Endothelial cell of umbilical vein (primary cell): ENCODE results near the gene CALU. TPM values are rescaled to one million over a fixed set of nuclear protein-coding genes. Genes with fewer than 3 reads are reported as not detected.
A peak's percentile ranks its signal among the peaks of the same experiment; 100 is the strongest.

Experiments
- BruUV-seq: library from RNA; stranded (reverse); fragments of 400-500 nt; replicated peaks from 2 replicates; lab custom pipeline; 2021; lab: Mats Ljungman, UMichigan
- CTCF ChIA-PET: fragments of 300-600, 350-600 bp; sonication (Branson Sonifier 250); formaldehyde crosslinking; loops from one replicate; lab custom pipeline; 2021; ENCODE audit warnings: antibody characterized with exemption, inconsistent platforms; lab: Charles Lee
- POLR2A ChIA-PET: fragments of 300-600, 350-600 bp; sonication (Branson Sonifier 250); formaldehyde crosslinking; loops from one replicate; lab custom pipeline; 2021; ENCODE audit warnings: antibody characterized with exemption, inconsistent platforms; lab: Charles Lee
- DNase-seq: peaks from one replicate; pipeline ENCODE4 v3.0.0-alpha.2; 2011; ENCODE audit warnings: low read depth, low spot score
- FAIRE-seq: peaks from 2 replicates; lab custom pipeline; 2011; peaks lifted over from hg19 to GRCh38; lab: Jason Lieb, UNC
- H2AFZ ChIP-seq: 2 replicates; pipeline ENCODE4 v1.6.0; 2012; ENCODE audit warnings: low read depth, low read length, control low read depth, inconsistent platforms
- H3K27ac ChIP-seq: 2 replicates; pipeline ENCODE4 v1.5.1; 2011; ENCODE audit warnings: low read depth, mild to moderate bottlenecking, control low read depth, low read length, moderate library complexity; ENCODE audit not compliant: insufficient read depth
- H3K27me3 ChIP-seq, 2 experiments: 2 replicates each; pipeline versions ENCODE4 v1.6.0 to v1.6.1; 2011; ENCODE audit warnings: low read length in 2 of 2, mixed read lengths in 1 of 2; ENCODE audit not compliant: control insufficient read depth in 2 of 2, insufficient read depth in 2 of 2
- H3K36me3 ChIP-seq, 2 experiments: 2 replicates in 1 of 2; 3 replicates in 1 of 2; pipeline ENCODE4 v1.5.1; 2011; ENCODE audit warnings: low read length in 2 of 2, mild to moderate bottlenecking in 1 of 2, moderate library complexity in 1 of 2; ENCODE audit not compliant: control insufficient read depth in 2 of 2, insufficient read depth in 2 of 2; ENCODE audit errors: extremely low read depth in 1 of 2
- H3K4me1 ChIP-seq: 3 replicates; pipeline ENCODE4 v1.5.1; 2011; ENCODE audit warnings: mild to moderate bottlenecking, low read length; ENCODE audit not compliant: control insufficient read depth, insufficient read depth; ENCODE audit errors: extremely low read depth
- H3K4me2 ChIP-seq: 2 replicates; pipeline ENCODE4 v1.6.1; 2011; ENCODE audit warnings: low read length, control low read depth, mixed read lengths; ENCODE audit not compliant: insufficient read depth
- H3K4me3 ChIP-seq, 3 experiments: fragments of 200-600 bp in 1 of 3; sonication (generic), shearing (Covaris generic) in 1 of 3; replicated peaks in 1 of 3; 2 replicates each; pipeline ENCODE4 v1.5.1; 2011 to 2016; ENCODE audit warnings: control low read depth in 3 of 3, low read length in 3 of 3, mild to moderate bottlenecking in 2 of 3, inconsistent platforms in 1 of 3, low read depth in 1 of 3, moderate library complexity in 1 of 3; ENCODE audit not compliant: insufficient read depth in 1 of 3
- H3K79me2 ChIP-seq: 2 replicates; pipeline ENCODE4 v1.6.0; 2012; ENCODE audit warnings: low read length, inconsistent platforms; ENCODE audit not compliant: control insufficient read depth, insufficient read depth
- H3K9ac ChIP-seq: replicated peaks from 2 replicates; pipeline ENCODE3; 2011; ENCODE audit warnings: low read length, control low read depth; ENCODE audit not compliant: insufficient read depth; ENCODE audit errors: extremely low read depth
- H3K9me1 ChIP-seq: replicated peaks from 3 replicates; pipeline ENCODE4 v1.6.0; 2011; ENCODE audit warnings: mild to moderate bottlenecking, low read length; ENCODE audit not compliant: control insufficient read depth, insufficient read depth; ENCODE audit errors: extremely low read depth
- H3K9me3 ChIP-seq: replicated peaks from 2 replicates; pipeline ENCODE4 v1.5.1; 2012; ENCODE audit warnings: low read length, inconsistent platforms; ENCODE audit not compliant: control insufficient read depth, insufficient read depth
- H4K20me1 ChIP-seq: replicated peaks from 2 replicates; pipeline ENCODE3; 2011; ENCODE audit warnings: mild to moderate bottlenecking, low read length; ENCODE audit not compliant: control insufficient read depth, insufficient read depth; ENCODE audit errors: extremely low read depth
- EZH2 ChIP-seq: IDR thresholded peaks from 2 replicates; pipeline ENCODE4 v1.6.1; 2012; ENCODE audit warnings: borderline replicate concordance, low read depth, mild to moderate bottlenecking, moderate library complexity, low read length, inconsistent platforms; ENCODE audit not compliant: severe bottlenecking
- FOS ChIP-seq: IDR thresholded peaks from 2 replicates; pipeline ENCODE4 v1.6.1; 2011; ENCODE audit warnings: mild to moderate bottlenecking, low read length, moderate library complexity, borderline replicate concordance; ENCODE audit not compliant: insufficient read depth
- GATA2 ChIP-seq: IDR thresholded peaks from 2 replicates; pipeline ENCODE4 v1.7.0; 2011; ENCODE audit warnings: low read depth, mild to moderate bottlenecking, moderate library complexity, mixed read lengths, low read length; ENCODE audit not compliant: insufficient read length, insufficient read depth
- MYC ChIP-seq: IDR thresholded peaks from one replicate; pipeline ENCODE4 v1.6.1; 2011; ENCODE audit warnings: mild to moderate bottlenecking, low read depth, low read length
- dilution Hi-C: fragments of 300-500 bp; cut with MboI; formaldehyde crosslinking; loops from one replicate; pipeline ENCODE4 v1.15.0; 2019; ENCODE audit warnings: low sequenced_read_pairs; ENCODE audit not compliant: extremely low pct_ligation_motif_present
- intact Hi-C: fragments of 100-400 bp; cut with micrococcal nuclease; formaldehyde crosslinking; loops from one replicate; pipeline ENCODE4 v1.10.0; 2022
- polyA plus RNA-seq, 4 experiments: library from polyadenylated mRNA; depleted of rRNA in 3 of 4; stranded (reverse) in 3 of 4; unstranded in 1 of 4; fragments of >200 nt; gene quantifications; 2 replicates each; pipeline versions ENCODE4 v1.2.1 to v1.2.3, GENCODE V29; 2011 to 2012; ENCODE audit warnings: missing spikeins in 1 of 4
- total RNA-seq: library from RNA; stranded (reverse); gene quantifications from 2 replicates; pipeline ENCODE4 v1.2.3, GENCODE V29; 2021
- TF ChIP-seq, protein P1 (sequence below), 2 donors: IDR thresholded peaks; 1 replicate in 1 of 2; 2 replicates in 1 of 2; pipeline ENCODE4 v1.5.1; 2011; ENCODE audit warnings: low read length in 2 of 2, mild to moderate bottlenecking in 2 of 2, moderate library complexity in 2 of 2, control low read depth in 1 of 2, inconsistent platforms in 1 of 2, low read depth in 1 of 2; ENCODE audit not compliant: insufficient read depth in 1 of 2; ENCODE audit errors: extremely low read depth in 1 of 2

The CALU gene
- total and polyA plus RNA-seq, 2 donors (not counting 3 experiments of a cell fraction or from before 2014, with no cell fraction given) = 135 to 257 TPM

- peak within 1 kb of the TSS; percentile 13 for H3K9ac ChIP-seq
- peaks cover 4% of the 10 kb centered on the region for H3K4me1 ChIP-seq
- FAIRE-seq = no peak
- ChIA-PET CTCF (interaction anchor here (0.9 to 1.2 kb wide), 4 partner anchors 8 to 92 kb away, joined by 3 to 8 read pairs (median 4); no protein-coding TSS in a partner anchor), POLR2A (no interaction called here)
- H3K79me2 ChIP-seq = no peaks in the 10 kb centered on the region
- H3K9me1 ChIP-seq = no peaks in the 10 kb centered on the region
- DNase-seq = peak; percentile 43
- TF ChIP-seq EZH2 (peak; percentile 7), GATA2 (no peak), FOS (no peak), MYC (no peak)
- TF ChIP-seq, protein P1, sequence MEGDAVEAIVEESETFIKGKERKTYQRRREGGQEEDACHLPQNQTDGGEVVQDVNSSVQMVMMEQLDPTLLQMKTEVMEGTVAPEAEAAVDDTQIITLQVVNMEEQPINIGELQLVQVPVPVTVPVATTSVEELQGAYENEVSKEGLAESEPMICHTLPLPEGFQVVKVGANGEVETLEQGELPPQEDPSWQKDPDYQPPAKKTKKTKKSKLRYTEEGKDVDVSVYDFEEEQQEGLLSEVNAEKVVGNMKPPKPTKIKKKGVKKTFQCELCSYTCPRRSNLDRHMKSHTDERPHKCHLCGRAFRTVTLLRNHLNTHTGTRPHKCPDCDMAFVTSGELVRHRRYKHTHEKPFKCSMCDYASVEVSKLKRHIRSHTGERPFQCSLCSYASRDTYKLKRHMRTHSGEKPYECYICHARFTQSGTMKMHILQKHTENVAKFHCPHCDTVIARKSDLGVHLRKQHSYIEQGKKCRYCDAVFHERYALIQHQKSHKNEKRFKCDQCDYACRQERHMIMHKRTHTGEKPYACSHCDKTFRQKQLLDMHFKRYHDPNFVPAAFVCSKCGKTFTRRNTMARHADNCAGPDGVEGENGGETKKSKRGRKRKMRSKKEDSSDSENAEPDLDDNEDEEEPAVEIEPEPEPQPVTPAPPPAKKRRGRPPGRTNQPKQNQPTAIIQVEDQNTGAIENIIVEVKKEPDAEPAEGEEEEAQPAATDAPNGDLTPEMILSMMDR (IDR thresholded peaks at IDR 0.05; ENCODE audit: extremely low read depth in 1 of 2, insufficient read depth in 1 of 2, low read depth in 1 of 2, low read length in 2 of 2) = no peak
- intact Hi-C loops = loop anchor here (1.0 to 2.0 kb wide), 2 partner anchors 41 to 72 kb away; no protein-coding TSS in a partner anchor
- H3K27me3 ChIP-seq = peaks cover 16 to 32% of the 10 kb centered on the region in 2 experiments
- no peaks in the 10 kb centered on the region for H4K20me1 ChIP-seq
- H3K36me3 ChIP-seq = no peaks in the 10 kb centered on the region
- H2AFZ ChIP-seq = peak within 1 kb of the TSS; percentile 96
- H3K4me3 ChIP-seq = peak within 1 kb of the TSS; percentile 55 to 80 (median 55)
- H3K4me2 ChIP-seq = peak within 1 kb of the TSS; percentile 83
- H3K27ac ChIP-seq = no peak within 1 kb of the TSS
- dilution Hi-C loops = no loop called here
- no TSS peak for BruUV-seq
- no peaks in the 10 kb centered on the region for H3K9me3 ChIP-seq
Measured at GRCh38 chr7:128791121-128791971, 52.2 kb downstream of the CALU start, which contains the start of gene CCDC136. Gene CCDC136, plus strand, starts transcription at chr7:128791968. Its CDS starts 444 bp downstream, at chr7:128792412.
